Fibroblast of lung (primary cell): ENCODE results near the gene OAF. TPM values are rescaled to one million over a fixed set of nuclear protein-coding genes. Genes with fewer than 3 reads are reported as not detected.

Experiments used
- DNase-seq, 2 donors: peaks; one replicate each; pipeline versions ENCODE4 v3.0.0 to v3.0.0-alpha.2; 2010; ENCODE audit warnings: low read depth in 2 of 2
- H2AFZ ChIP-seq: 2 replicates; pipeline ENCODE4 v1.5.1; 2012; ENCODE audit warnings: low read length, control low read depth, inconsistent platforms
- H3K27ac ChIP-seq: 2 replicates; pipeline ENCODE4 v1.5.1; 2011; ENCODE audit warnings: low read length, control low read depth; ENCODE audit not compliant: insufficient read depth
- H3K27me3 ChIP-seq: 2 replicates; pipeline ENCODE4 v1.5.1; 2011; ENCODE audit warnings: mild to moderate bottlenecking, low read length; ENCODE audit not compliant: control insufficient read depth, insufficient read depth
- H3K36me3 ChIP-seq: 2 replicates; pipeline ENCODE4 v1.5.1; 2011; ENCODE audit warnings: low read length; ENCODE audit not compliant: control insufficient read depth, insufficient read depth
- H3K4me1 ChIP-seq: 2 replicates; pipeline ENCODE4 v1.5.1; 2011; ENCODE audit warnings: low read length; ENCODE audit not compliant: control insufficient read depth, insufficient read depth; ENCODE audit errors: extremely low read depth
- H3K4me2 ChIP-seq: 2 replicates; pipeline ENCODE4 v1.5.1; 2011; ENCODE audit warnings: low read length, control low read depth; ENCODE audit not compliant: insufficient read depth; ENCODE audit errors: extremely low read depth
- H3K4me3 ChIP-seq, 4 experiments: fragments of 200-600 bp in 1 of 4; sonication (generic) in 1 of 4; replicated peaks in 1 of 4; 2 replicates each; pipeline ENCODE4 v1.5.1; 2011 to 2016; ENCODE audit warnings: low read length in 4 of 4, low read depth in 3 of 4, mild to moderate bottlenecking in 3 of 4, control low read depth in 2 of 4, inconsistent platforms in 1 of 4, mixed read lengths in 1 of 4; ENCODE audit not compliant: insufficient read depth in 1 of 4; ENCODE audit errors: control extremely low read depth in 1 of 4
- H3K79me2 ChIP-seq: 2 replicates; pipeline ENCODE4 v1.5.1; 2012; ENCODE audit warnings: mild to moderate bottlenecking, low read length, inconsistent platforms; ENCODE audit not compliant: control insufficient read depth, insufficient read depth
- H3K9ac ChIP-seq: 2 replicates; pipeline ENCODE4 v1.5.1; 2011; ENCODE audit warnings: mild to moderate bottlenecking, low read length, control low read depth; ENCODE audit not compliant: insufficient read depth
- H3K9me3 ChIP-seq: 2 replicates; pipeline ENCODE4 v1.5.1; 2012; ENCODE audit warnings: low read depth, low read length; ENCODE audit not compliant: control insufficient read depth, insufficient read depth
- H4K20me1 ChIP-seq: 2 replicates; pipeline ENCODE4 v1.5.1; 2011; ENCODE audit warnings: low read length; ENCODE audit not compliant: control insufficient read depth, insufficient read depth; ENCODE audit errors: extremely low read depth
- CTCF ChIP-seq, 2 donors: IDR thresholded peaks in 1 of 2; conservative IDR thresholded peaks in 1 of 2; 1 replicate in 1 of 2; 2 replicates in 1 of 2; pipeline ENCODE4 v1.5.1; 2011 to 2012; ENCODE audit warnings: low read length in 2 of 2, control low read depth in 1 of 2, inconsistent platforms in 1 of 2, low read depth in 1 of 2, mild to moderate bottlenecking in 1 of 2
- EZH2 ChIP-seq: IDR thresholded peaks from 2 replicates; pipeline ENCODE4 v1.5.1; 2012; ENCODE audit warnings: low read length, control low read depth, mild to moderate bottlenecking; ENCODE audit errors: missing control alignments
- polyA plus RNA-seq, 2 donors: library from polyadenylated mRNA; depleted of rRNA in 1 of 2; stranded (reverse) in 1 of 2; unstranded in 1 of 2; fragments of >200 nt; gene quantifications; 2 replicates each; pipeline ENCODE4 v1.2.1, GENCODE V29; 2011 to 2012; ENCODE audit warnings: missing spikeins in 1 of 2
- total RNA-seq: library from RNA; depleted of rRNA; stranded (reverse); fragments of >200 nt; gene quantifications from 2 replicates; pipeline ENCODE4 v1.2.1, GENCODE V29; 2014

The OAF gene
- total and polyA plus RNA-seq, 2 donors (not counting 1 experiment from before 2014, with no cell fraction given): 20.0 to 22.7 TPM

- Histone ChIP-seq H3K9ac (no peak overlapping the region), H3K27ac (no peak overlapping the region), H3K9me3 (no peaks in the 10 kb centered on the region), H3K4me3 (no peak overlapping the region), H3K4me1 (peaks cover 12% of the 10 kb centered on the region), H3K79me2 (no peaks in the 10 kb centered on the region), H3K27me3 (peaks cover under 1% of the 10 kb centered on the region), H2AFZ (no peak overlapping the region), H4K20me1 (no peaks in the 10 kb centered on the region), H3K4me2 (no peak overlapping the region), H3K36me3 (no peaks in the 10 kb centered on the region)
- DNase-seq: peak; percentile 19 to 85
- TF ChIP-seq EZH2 (no peak), CTCF (conservative IDR thresholded peaks at IDR 0.05 in 1 of 2, IDR thresholded peaks at IDR 0.05 in 1 of 2; ENCODE audit: low read depth in 1 of 2, low read length in 2 of 2) (peak in 1 of 2 donors; percentile 17)
These were observed 30.1 kb upstream of the OAF start for GRCh38 chr11:120180551-120181232.

- TF ChIP-seq EZH2 (no peak), CTCF (conservative IDR thresholded peaks at IDR 0.05 in 1 of 2, IDR thresholded peaks at IDR 0.05 in 1 of 2; ENCODE audit: low read depth in 1 of 2, low read length in 2 of 2) (no peak)
- Histone ChIP-seq H3K36me3 (no peaks in the 10 kb centered on the region), H3K79me2 (no peaks in the 10 kb centered on the region), H3K4me3 (no peak overlapping the region), H3K9me3 (no peaks in the 10 kb centered on the region), H3K4me2 (no peak overlapping the region), H3K4me1 (peaks cover 18% of the 10 kb centered on the region), H4K20me1 (no peaks in the 10 kb centered on the region), H3K27ac (no peak overlapping the region), H2AFZ (no peak overlapping the region), H3K27me3 (no peaks in the 10 kb centered on the region), H3K9ac (no peak overlapping the region)
- DNase-seq: no peak
These were observed 29.4 kb upstream of the OAF start for GRCh38 chr11:120181376-120181975.

- H3K4me2 ChIP-seq: no peak overlapping the region
- no peak overlapping the region for H3K27ac ChIP-seq
- no peak for DNase-seq
- no peaks in the 10 kb centered on the region for H3K36me3 ChIP-seq
- no peaks in the 10 kb centered on the region for H3K9me3 ChIP-seq
- TF ChIP-seq CTCF (conservative IDR thresholded peaks at IDR 0.05 in 1 of 2, IDR thresholded peaks at IDR 0.05 in 1 of 2; ENCODE audit: low read depth in 1 of 2, low read length in 2 of 2) (no peak), EZH2 (no peak)
- H2AFZ ChIP-seq: no peak overlapping the region
- H4K20me1 ChIP-seq: no peaks in the 10 kb centered on the region
- H3K4me1 ChIP-seq: peaks cover 27% of the 10 kb centered on the region
- no peak overlapping the region for H3K9ac ChIP-seq
- no peaks in the 10 kb centered on the region for H3K27me3 ChIP-seq
- H3K4me3 ChIP-seq: no peak overlapping the region
- H3K79me2 ChIP-seq: no peaks in the 10 kb centered on the region
These were observed 28.5 kb upstream of the OAF start for GRCh38 chr11:120182372-120182771.
